DMS153 treated with DMSO at 0.1 percent for 48 hours (cell line): ENCODE results near the gene CPNE4.

Experiments used
- DNase-seq: peaks from one replicate; lab custom pipeline; 2025; ENCODE audit not compliant: unreplicated experiment; lab: John Stamatoyannopoulos, UW

CPNE4 gene

GRCh38 chr3:132017137-132017536, 17.7 kb downstream of the CPNE4 start:
- no peak for DNase-seq

- no peak for DNase-seq
Measured at GRCh38 chr3:132016061-132017041, 18.5 kb downstream of the CPNE4 start.

GRCh38 chr3:132014105-132014504, 20.7 kb downstream of the CPNE4 start:
- no peak for DNase-seq

- DNase-seq, result no peak
Measured at GRCh38 chr3:132009241-132009640, 25.6 kb downstream of the CPNE4 start.

- DNase-seq, result no peak
Measured at GRCh38 chr3:132008837-132009236, 26.0 kb downstream of the CPNE4 start.

GRCh38 chr3:132007617-132008016, 27.2 kb downstream of the CPNE4 start:
- DNase-seq, result no peak

GRCh38 chr3:132006605-132007204, 28.1 kb downstream of the CPNE4 start:
- DNase-seq, result no peak

- DNase-seq, result no peak
Measured at GRCh38 chr3:132004571-132004970, 30.2 kb downstream of the CPNE4 start.

GRCh38 chr3:132003685-132004084, 31.1 kb downstream of the CPNE4 start:
- no peak for DNase-seq

- no peak for DNase-seq
Measured at GRCh38 chr3:132001999-132002398, 32.8 kb downstream of the CPNE4 start.

GRCh38 chr3:132001036-132001435, 33.8 kb downstream of the CPNE4 start:
- DNase-seq, result no peak

- no peak for DNase-seq
Measured at GRCh38 chr3:131998027-131998426, 36.8 kb downstream of the CPNE4 start.

GRCh38 chr3:131995891-131996290, 38.9 kb downstream of the CPNE4 start:
- no peak for DNase-seq

- no peak for DNase-seq
Measured at GRCh38 chr3:131989318-131989717, 45.5 kb downstream of the CPNE4 start.

- no peak for DNase-seq
Measured at GRCh38 chr3:131988209-131988608, 46.6 kb downstream of the CPNE4 start.

GRCh38 chr3:131983689-131984088, 51.1 kb downstream of the CPNE4 start:
- no peak for DNase-seq

- DNase-seq, result no peak
Measured at GRCh38 chr3:131981323-131981722, 53.5 kb downstream of the CPNE4 start.

GRCh38 chr3:131976448-131976847, 58.4 kb downstream of the CPNE4 start:
- DNase-seq, result no peak

GRCh38 chr3:131975047-131975446, 59.8 kb downstream of the CPNE4 start:
- no peak for DNase-seq

GRCh38 chr3:131973731-131974130, 61.1 kb downstream of the CPNE4 start:
- DNase-seq, result no peak

- no peak for DNase-seq
Measured at GRCh38 chr3:131972550-131972949, 62.3 kb downstream of the CPNE4 start.

GRCh38 chr3:131972091-131972490, 62.7 kb downstream of the CPNE4 start:
- no peak for DNase-seq
